ENCODE results near the gene TMPRSS11F. TPM values are rescaled to one million over a fixed set of nuclear protein-coding genes. Genes with fewer than 3 reads are reported as not detected.

TMPRSS11F gene
- total and polyA plus RNA-seq, 4 donors = not detected

- no peak for DNase-seq
- Histone ChIP-seq H3K4me1 (ENCODE audit: control insufficient read depth in 5 of 5, insufficient read depth in 5 of 5, low read length in 5 of 5) (no peaks in the 10 kb centered on the region), H3K9me3 (ENCODE audit: control insufficient read depth in 4 of 4, insufficient read depth in 3 of 4, low read length in 3 of 4) (peaks cover 0 to 4% (median 0%) of the 10 kb centered on the region in 4 donors), H3K27ac (ENCODE audit: low read depth in 1 of 2, low read length in 1 of 2) (no peak overlapping the region), H3K9ac (ENCODE audit: insufficient read depth in 1 of 2, low read length in 2 of 2) (no peak overlapping the region), H3K4me3 (no peak overlapping the region), H3K27me3 (ENCODE audit: control insufficient read depth in 3 of 3, insufficient read depth in 3 of 3, low read length in 2 of 3) (no peaks in the 10 kb centered on the region), H3K36me3 (ENCODE audit: control insufficient read depth in 4 of 4, insufficient read depth in 4 of 4, low read length in 4 of 4) (no peaks in the 10 kb centered on the region)
- no peak for ATAC-seq (ENCODE audit: insufficient read depth, low FRiP score)
- no peak for TF ChIP-seq CTCF (IDR thresholded peaks at IDR 0.05; ENCODE audit: control extremely low read depth, extremely low read depth)
- 57 to 65% methylated on average over 2 of the region's 2 CpGs for WGBS, 2 donors
These were observed 37.5 kb upstream of the TMPRSS11F start for GRCh38 chr4:68167166-68167565.

GRCh38 chr4:68163754-68164153, 34.1 kb upstream of the TMPRSS11F start:
- no peaks in the 10 kb centered on the region for H3K36me3 ChIP-seq (ENCODE audit: control insufficient read depth in 4 of 4, insufficient read depth in 4 of 4, low read length in 4 of 4)
- ATAC-seq (ENCODE audit: insufficient read depth, low FRiP score) (no peak), DNase-seq (no peak)
- WGBS, 2 donors = 96 to 100% methylated on average over 1 of the region's 1 CpG
- H3K4me3 ChIP-seq = no peak overlapping the region
- peaks cover 0 to 4% (median under 1%) of the 10 kb centered on the region in 4 donors for H3K9me3 ChIP-seq (ENCODE audit: control insufficient read depth in 4 of 4, insufficient read depth in 3 of 4, low read length in 3 of 4)
- no peaks in the 10 kb centered on the region for H3K4me1 ChIP-seq (ENCODE audit: control insufficient read depth in 5 of 5, insufficient read depth in 5 of 5, low read length in 5 of 5)
- no peak overlapping the region for H3K27ac ChIP-seq (ENCODE audit: low read depth in 1 of 2, low read length in 1 of 2)
- no peak overlapping the region for H3K9ac ChIP-seq (ENCODE audit: insufficient read depth in 1 of 2, low read length in 2 of 2)
- no peaks in the 10 kb centered on the region for H3K27me3 ChIP-seq (ENCODE audit: control insufficient read depth in 3 of 3, insufficient read depth in 3 of 3, low read length in 2 of 3)
- no peak for TF ChIP-seq CTCF (IDR thresholded peaks at IDR 0.05; ENCODE audit: control extremely low read depth, extremely low read depth)

GRCh38 chr4:68162196-68162595, 32.5 kb upstream of the TMPRSS11F start:
- DNase-seq (no peak), ATAC-seq (ENCODE audit: insufficient read depth, low FRiP score) (no peak)
- Histone ChIP-seq H3K4me1 (ENCODE audit: control insufficient read depth in 5 of 5, insufficient read depth in 5 of 5, low read length in 5 of 5) (no peaks in the 10 kb centered on the region), H3K9ac (ENCODE audit: insufficient read depth in 1 of 2, low read length in 2 of 2) (no peak overlapping the region), H3K27ac (ENCODE audit: low read depth in 1 of 2, low read length in 1 of 2) (no peak overlapping the region), H3K36me3 (ENCODE audit: control insufficient read depth in 4 of 4, insufficient read depth in 4 of 4, low read length in 4 of 4) (no peaks in the 10 kb centered on the region), H3K4me3 (no peak overlapping the region), H3K9me3 (ENCODE audit: control insufficient read depth in 4 of 4, insufficient read depth in 3 of 4, low read length in 3 of 4) (peaks cover 0 to 4% (median under 1%) of the 10 kb centered on the region in 4 donors), H3K27me3 (ENCODE audit: control insufficient read depth in 3 of 3, insufficient read depth in 3 of 3, low read length in 2 of 3) (no peaks in the 10 kb centered on the region)
- no peak for TF ChIP-seq CTCF (IDR thresholded peaks at IDR 0.05; ENCODE audit: control extremely low read depth, extremely low read depth)
- WGBS, 2 donors = 72 to 83% methylated on average over 4 of the region's 4 CpGs

GRCh38 chr4:68152411-68152810, 22.7 kb upstream of the TMPRSS11F start:
- Histone ChIP-seq H3K9me3 (ENCODE audit: control insufficient read depth in 4 of 4, insufficient read depth in 3 of 4, low read length in 3 of 4) (peaks cover 0 to 5% (median 2%) of the 10 kb centered on the region in 4 donors), H3K27me3 (ENCODE audit: control insufficient read depth in 3 of 3, insufficient read depth in 3 of 3, low read length in 2 of 3) (no peaks in the 10 kb centered on the region), H3K27ac (ENCODE audit: low read depth in 1 of 2, low read length in 1 of 2) (no peak overlapping the region), H3K9ac (ENCODE audit: insufficient read depth in 1 of 2, low read length in 2 of 2) (no peak overlapping the region), H3K4me3 (no peak overlapping the region), H3K36me3 (ENCODE audit: control insufficient read depth in 4 of 4, insufficient read depth in 4 of 4, low read length in 4 of 4) (no peaks in the 10 kb centered on the region), H3K4me1 (ENCODE audit: control insufficient read depth in 5 of 5, insufficient read depth in 5 of 5, low read length in 5 of 5) (no peaks in the 10 kb centered on the region)
- TF ChIP-seq CTCF (IDR thresholded peaks at IDR 0.05; ENCODE audit: control extremely low read depth, extremely low read depth) = no peak
- no peak for ATAC-seq (ENCODE audit: insufficient read depth, low FRiP score)
- WGBS, 2 donors = 67 to 72% methylated on average over 2 of the region's 2 CpGs
- no peak for DNase-seq

All from lung (tissue), 12 donors.